ENCODE results near the gene HECTD2.
"Not testable (repeated sequence)": the region's sequence is repeated elsewhere in the genome, so short reads cannot be mapped to it uniquely, and the experiment has no call there.

HECTD2 gene, protein sequence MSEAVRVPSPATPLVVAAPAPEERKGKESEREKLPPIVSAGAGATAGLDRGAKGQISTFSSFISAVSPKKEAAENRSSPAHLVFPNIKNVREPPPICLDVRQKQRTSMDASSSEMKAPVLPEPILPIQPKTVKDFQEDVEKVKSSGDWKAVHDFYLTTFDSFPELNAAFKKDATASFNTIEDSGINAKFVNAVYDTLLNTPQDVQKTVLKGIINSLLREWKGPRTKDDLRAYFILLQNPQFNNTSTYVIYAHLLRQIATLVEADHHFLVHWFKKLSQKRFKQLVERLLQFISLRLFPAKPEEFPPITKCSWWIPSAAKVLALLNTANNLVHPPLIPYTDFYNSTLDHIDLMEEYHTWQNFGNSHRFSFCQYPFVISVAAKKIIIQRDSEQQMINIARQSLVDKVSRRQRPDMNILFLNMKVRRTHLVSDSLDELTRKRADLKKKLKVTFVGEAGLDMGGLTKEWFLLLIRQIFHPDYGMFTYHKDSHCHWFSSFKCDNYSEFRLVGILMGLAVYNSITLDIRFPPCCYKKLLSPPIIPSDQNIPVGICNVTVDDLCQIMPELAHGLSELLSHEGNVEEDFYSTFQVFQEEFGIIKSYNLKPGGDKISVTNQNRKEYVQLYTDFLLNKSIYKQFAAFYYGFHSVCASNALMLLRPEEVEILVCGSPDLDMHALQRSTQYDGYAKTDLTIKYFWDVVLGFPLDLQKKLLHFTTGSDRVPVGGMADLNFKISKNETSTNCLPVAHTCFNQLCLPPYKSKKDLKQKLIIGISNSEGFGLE

GRCh38 chr10:91409869-91410637, at the start of gene HECTD2:
Gene HECTD2, plus strand, starts transcription at chr10:91410344. Its CDS starts 95 bp downstream, at chr10:91410439.
- peak; percentile 89 for ATAC-seq

GRCh38 chr10:91360461-91360860, 49.7 kb upstream of the HECTD2 start:
- ATAC-seq = no peak

GRCh38 chr10:91365519-91365918, 44.6 kb upstream of the HECTD2 start:
- not testable (repeated sequence) for ATAC-seq

- ATAC-seq = no peak
Observed at GRCh38 chr10:91366704-91367103, 43.4 kb upstream of the HECTD2 start.

- no peak for ATAC-seq
Observed at GRCh38 chr10:91367127-91367531, 43.0 kb upstream of the HECTD2 start.

DNA sequence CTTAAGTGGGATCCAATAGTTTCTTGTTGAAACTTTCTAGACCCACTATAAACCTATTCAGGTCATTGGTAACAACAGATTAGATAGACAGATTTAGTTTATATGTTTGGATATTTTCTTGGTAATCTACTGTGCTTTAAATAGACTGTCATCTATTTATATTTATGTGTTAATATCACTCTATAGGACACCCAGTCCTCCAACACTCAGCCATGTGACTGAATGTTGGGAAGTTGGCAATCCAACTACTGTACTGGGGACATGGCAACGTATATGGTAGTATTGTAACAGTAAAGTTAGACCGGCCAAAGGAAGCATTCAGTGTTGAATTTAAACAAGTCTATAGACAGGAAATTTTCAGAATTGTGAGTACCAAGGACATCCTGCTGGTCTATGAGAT, 42.6 kb upstream of the HECTD2 start:
- ATAC-seq = no peak

DNA sequence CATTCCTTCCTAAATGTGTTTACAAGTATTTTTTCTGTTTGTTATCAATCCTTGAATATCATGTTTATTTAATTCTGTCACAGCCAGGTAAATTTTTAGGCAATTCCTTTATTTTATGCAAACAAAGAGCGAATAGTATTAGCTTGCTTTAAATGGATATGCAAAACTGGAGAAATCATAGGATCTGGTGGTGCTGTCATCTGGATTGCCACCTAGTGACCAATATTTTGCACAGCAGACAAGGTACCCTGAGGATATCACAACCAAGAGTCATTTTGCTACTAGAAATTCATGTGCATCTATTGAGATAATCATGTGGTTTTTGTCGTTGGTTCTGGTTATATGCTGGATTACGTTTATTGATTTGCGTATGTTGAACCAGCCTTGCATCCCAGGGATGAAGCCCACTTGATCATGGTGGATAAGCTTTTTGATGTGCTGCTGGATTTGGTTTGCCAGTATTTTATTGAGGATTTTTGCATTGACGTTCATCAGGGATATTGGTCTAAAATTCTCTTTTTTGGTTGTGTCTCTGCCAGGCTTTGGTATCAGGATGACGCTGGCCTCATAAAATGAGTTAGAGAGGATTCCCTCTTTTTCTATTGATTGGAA, 40.1 kb upstream of the HECTD2 start:
- ATAC-seq = not testable (repeated sequence)

GRCh38 chr10:91374052-91374451, 36.1 kb upstream of the HECTD2 start:
- no peak for ATAC-seq

- peak; percentile 76 for ATAC-seq
Observed at GRCh38 chr10:91378061-91378460, 32.1 kb upstream of the HECTD2 start.

- ATAC-seq = no peak
Observed at GRCh38 chr10:91380873-91381256, 29.3 kb upstream of the HECTD2 start.

DNA sequence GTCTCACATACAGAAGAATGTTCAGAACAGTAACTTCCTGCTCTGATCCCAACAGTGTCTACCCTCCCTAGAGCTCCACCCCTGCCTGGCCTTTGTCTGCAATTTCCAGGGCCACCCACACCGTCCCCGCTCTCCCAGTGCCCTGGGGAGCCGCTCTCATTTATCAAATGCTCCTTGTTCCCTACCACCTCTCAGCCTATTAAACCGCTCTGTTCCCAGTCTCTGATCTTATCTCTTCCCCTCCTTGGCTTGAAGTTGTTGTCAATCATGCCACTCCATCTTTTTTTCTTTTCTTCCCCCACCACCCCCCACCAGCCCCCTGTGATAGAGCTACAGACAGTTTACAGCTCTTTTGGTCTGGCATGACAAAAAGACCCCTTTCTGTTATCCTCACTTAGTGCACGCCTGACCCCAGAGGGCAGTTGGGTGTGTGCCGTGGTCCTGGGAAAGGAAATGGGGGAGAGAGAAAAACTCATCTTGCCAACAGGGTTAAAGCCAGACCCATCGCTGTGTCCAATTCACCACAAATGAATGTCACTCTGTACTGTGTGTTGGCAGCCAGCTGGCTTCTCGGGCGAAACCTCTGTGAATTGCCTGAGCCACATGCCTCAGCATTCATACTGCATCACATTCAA, 28.8 kb upstream of the HECTD2 start:
- ATAC-seq = no peak

GRCh38 chr10:91385306-91386085, 24.6 kb upstream of the HECTD2 start:
- no peak for ATAC-seq

GRCh38 chr10:91389636-91390512, 20.3 kb upstream of the HECTD2 start:
- peak; percentile 81 to 92 for ATAC-seq

DNA sequence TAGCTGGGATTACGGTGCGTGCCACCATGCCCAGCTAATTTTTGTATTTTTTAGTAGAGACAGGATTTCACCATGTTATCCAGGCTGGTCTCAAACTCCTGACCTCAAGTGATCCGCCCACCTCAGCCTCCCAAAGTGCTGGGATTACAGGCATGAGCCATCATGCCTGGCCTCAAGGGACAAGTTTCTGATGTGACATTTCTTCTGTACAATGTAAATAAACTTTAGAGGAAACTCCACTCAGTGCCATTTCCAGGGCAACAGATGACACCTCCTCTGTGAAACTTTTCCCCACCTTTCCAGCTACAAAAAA, 19.7 kb upstream of the HECTD2 start:
- not testable (repeated sequence) for ATAC-seq

- no peak for ATAC-seq
Observed at GRCh38 chr10:91391920-91392319, 18.2 kb upstream of the HECTD2 start.

GRCh38 chr10:91406322-91406721, 3.8 kb upstream of the HECTD2 start:
- ATAC-seq = no peak

DNA sequence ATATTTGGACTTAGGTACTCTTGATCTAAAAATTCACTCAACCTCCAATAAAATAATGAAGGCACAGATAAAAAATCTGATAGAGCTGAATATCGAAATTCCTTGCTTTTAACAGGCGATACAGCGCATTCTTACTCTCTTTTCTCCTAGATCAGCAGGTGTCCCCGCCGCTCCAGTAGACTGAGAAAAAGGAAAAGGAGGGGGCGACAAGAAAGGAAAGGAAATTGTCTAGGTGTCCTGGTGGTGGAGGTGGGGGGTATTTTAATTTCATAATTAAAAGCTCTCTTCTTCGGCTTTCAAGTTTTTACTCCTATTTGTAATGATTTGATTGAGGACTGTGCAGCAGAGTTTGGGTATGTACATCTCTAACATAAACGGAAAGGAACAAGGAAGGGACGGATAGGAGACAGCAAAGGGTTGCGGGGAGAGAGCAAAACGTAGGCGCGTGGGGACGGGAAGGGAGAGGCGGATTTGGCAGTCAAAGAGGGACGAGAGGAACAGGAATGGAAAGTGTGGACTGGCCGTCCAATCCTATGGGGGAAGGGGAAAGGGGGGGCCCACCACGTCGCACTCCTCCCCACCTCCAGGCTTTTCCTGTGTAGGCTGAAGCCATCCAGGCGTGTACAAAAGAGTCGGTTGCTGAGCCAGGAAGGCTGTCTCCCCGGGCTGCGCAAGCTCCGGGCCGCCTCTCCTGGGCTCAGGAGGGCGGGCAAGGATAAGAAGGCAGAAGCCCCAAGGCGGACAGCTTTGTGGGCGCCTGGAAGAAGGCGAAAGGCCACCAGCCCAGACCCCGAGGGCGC, 875 bp upstream of the HECTD2 start:
- peak; percentile 8 to 20 for ATAC-seq

DNA sequence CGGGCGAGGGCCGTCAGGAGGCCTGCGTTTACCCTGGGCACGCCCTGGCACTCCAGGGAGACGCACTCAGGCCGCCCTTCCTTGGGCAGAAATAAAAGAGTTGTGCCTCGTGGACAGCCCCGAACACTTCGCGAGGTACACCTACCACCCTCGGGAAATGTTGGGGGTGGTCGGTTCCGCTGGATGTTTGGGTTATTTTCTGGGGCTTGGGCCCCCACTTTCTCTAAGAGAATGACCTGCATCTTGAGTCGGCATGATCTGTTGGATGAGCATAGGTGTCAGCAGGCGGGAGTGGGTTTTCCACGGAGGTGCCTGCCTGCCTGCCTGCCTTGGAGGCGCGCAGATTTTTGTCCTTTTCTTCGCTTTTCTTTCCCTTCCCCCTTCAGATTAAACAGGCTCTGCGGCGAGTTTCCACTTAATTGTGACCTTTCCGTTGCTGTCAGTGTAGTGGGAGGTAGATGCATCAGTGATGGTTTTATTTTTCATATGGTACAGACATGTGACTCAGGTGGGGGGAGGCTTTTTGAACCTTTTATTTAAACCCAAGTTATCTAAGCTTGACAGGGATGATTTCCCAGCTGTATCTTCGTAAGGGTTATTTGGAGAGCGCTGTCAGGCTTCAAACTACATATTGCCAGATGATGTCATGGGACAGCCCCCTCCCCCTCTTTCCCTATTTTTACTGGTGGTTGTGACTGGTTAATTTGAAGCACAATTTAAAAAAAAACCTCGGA, 661 bp downstream of the HECTD2 start:
- ATAC-seq = peak in 1 of 2 donors; percentile 16

GRCh38 chr10:91411621-91412020, 1.5 kb downstream of the HECTD2 start:
- no peak for ATAC-seq

Data from activated CD4-positive, CD25-positive, alpha-beta regulatory T cell treated with anti-CD3 and anti-CD28 coated beads, Interleukin-2, amount 50 U/mL, for 24 hours (primary cell).